ENCODE measurements around the gene ENPP3.

- TF ChIP-seq POLR2A (IDR thresholded peaks at IDR 0.05) (no peak), CTCF (IDR thresholded peaks at IDR 0.05) (no peak), EP300 (IDR thresholded peaks at IDR 0.05) (no peak)
These were observed 49.9 kb downstream of the ENPP3 start for GRCh38 chr6:131687022-131687421.
